ENCODE data around the gene ITGB7. TPM values are rescaled to one million over a fixed set of nuclear protein-coding genes. Genes with fewer than 3 reads are reported as not detected.
"Not testable (repeated sequence)": the region's sequence is repeated elsewhere in the genome, so short reads cannot be mapped to it uniquely, and the experiment has no call there.

The ITGB7 gene
- total RNA-seq, 2 experiments from 2014 or later, result 168 to 169 TPM

GRCh38 chr12:53173085-53173715 lies 33.9 kb downstream of the ITGB7 start:
- Mint-ChIP-seq H3K4me1 (ENCODE audit: low read depth) (peaks cover 3% of the 10 kb centered on the region), H3K27ac (no peak overlapping the region), H3K9me3 (no peaks in the 10 kb centered on the region), H3K4me3 (no peak overlapping the region), H3K27me3 (no peaks in the 10 kb centered on the region), H3K36me3 (no peaks in the 10 kb centered on the region)
- POLR2A ChIA-PET, result no interaction called here
- DNase-seq, result no peak
- intact Hi-C loops (cut with micrococcal nuclease), result no loop called here
- CTCF ChIA-PET, result interaction anchor here (1.0 to 1.4 kb wide), 3 partner anchors 14 to 70 kb away, joined by 3 to 4 read pairs (median 3); partner anchors contain the start of genes ITGB7 and SOAT2

GRCh38 chr12:53172352-53172751 lies 34.7 kb downstream of the ITGB7 start:
- peaks cover 3% of the 10 kb centered on the region for H3K4me1 Mint-ChIP-seq (ENCODE audit: low read depth)
- no peaks in the 10 kb centered on the region for H3K9me3 Mint-ChIP-seq
- no peak for DNase-seq
- ChIA-PET POLR2A (no interaction called here), CTCF (no interaction called here)
- no peak overlapping the region for H3K27ac Mint-ChIP-seq
- H3K36me3 Mint-ChIP-seq, result no peaks in the 10 kb centered on the region
- H3K27me3 Mint-ChIP-seq, result no peaks in the 10 kb centered on the region
- intact Hi-C loops (cut with micrococcal nuclease), result no loop called here
- no peak overlapping the region for H3K4me3 Mint-ChIP-seq

- ChIA-PET POLR2A (no interaction called here), CTCF (interaction anchor here (0.6 to 2.1 kb wide), 2 partner anchors 12 to 27 kb away, joined by 3 to 13 read pairs; no protein-coding TSS in a partner anchor)
- no peak overlapping the region for H3K27ac Mint-ChIP-seq
Observed at GRCh38 chr12:53171725-53172329, 35.2 kb downstream of the ITGB7 start.

GRCh38 chr12:53170876-53171724 lies 36.0 kb downstream of the ITGB7 start:
- ChIA-PET CTCF (interaction anchor here (0.6 to 2.1 kb wide), 2 partner anchors 12 to 26 kb away, joined by 3 to 13 read pairs; no protein-coding TSS in a partner anchor), POLR2A (interaction anchor here (0.8 kb wide), 1 partner anchor 16 kb away, joined by 3 read pairs; no protein-coding TSS in a partner anchor)
- no peaks in the 10 kb centered on the region for H3K27me3 Mint-ChIP-seq
- peaks cover 6% of the 10 kb centered on the region for H3K4me1 Mint-ChIP-seq (ENCODE audit: low read depth)
- no peaks in the 10 kb centered on the region for H3K9me3 Mint-ChIP-seq
- intact Hi-C loops (cut with micrococcal nuclease), result no loop called here
- DNase-seq, result no peak
- no peak overlapping the region for H3K27ac Mint-ChIP-seq
- peaks cover 2% of the 10 kb centered on the region for H3K36me3 Mint-ChIP-seq
- H3K4me3 Mint-ChIP-seq, result no peak overlapping the region

More at GRCh38 chr12:53171725-53172329, 35.2 kb downstream of the ITGB7 start:
- DNase-seq, result no peak
- Mint-ChIP-seq H3K27me3 (no peaks in the 10 kb centered on the region), H3K9me3 (no peaks in the 10 kb centered on the region), H3K36me3 (peaks cover 2% of the 10 kb centered on the region), H3K4me3 (no peak overlapping the region), H3K4me1 (ENCODE audit: low read depth) (peaks cover 3% of the 10 kb centered on the region)
- intact Hi-C loops (cut with micrococcal nuclease), result no loop called here

GRCh38 chr12:53170215-53170614 lies 36.8 kb downstream of the ITGB7 start:
- POLR2A ChIA-PET, result no interaction called here
- intact Hi-C loops (cut with micrococcal nuclease), result no loop called here
- no peak overlapping the region for H3K4me3 Mint-ChIP-seq
- peaks cover 4% of the 10 kb centered on the region for H3K4me1 Mint-ChIP-seq (ENCODE audit: low read depth)
- CTCF ChIA-PET, result interaction anchor here (2.1 kb wide), 1 partner anchor 11 kb away, joined by 13 read pairs; no protein-coding TSS in a partner anchor
- no peak for DNase-seq
- H3K36me3 Mint-ChIP-seq, result peaks cover 2% of the 10 kb centered on the region
- H3K27ac Mint-ChIP-seq, result no peak overlapping the region
- no peaks in the 10 kb centered on the region for H3K9me3 Mint-ChIP-seq
- H3K27me3 Mint-ChIP-seq, result no peaks in the 10 kb centered on the region

- Mint-ChIP-seq H3K27me3 (no peaks in the 10 kb centered on the region), H3K27ac (no peak overlapping the region), H3K36me3 (peaks cover 2% of the 10 kb centered on the region), H3K4me3 (no peak overlapping the region), H3K9me3 (no peaks in the 10 kb centered on the region), H3K4me1 (ENCODE audit: low read depth) (peaks cover 4% of the 10 kb centered on the region)
- ChIA-PET POLR2A (no interaction called here), CTCF (interaction anchor here (2.1 kb wide), 1 partner anchor 10 kb away, joined by 13 read pairs; no protein-coding TSS in a partner anchor)
- intact Hi-C loops (cut with micrococcal nuclease), result no loop called here
- DNase-seq, result no peak
Observed at GRCh38 chr12:53169644-53170043, 37.4 kb downstream of the ITGB7 start.

- POLR2A ChIA-PET, result no interaction called here
- peaks cover 3% of the 10 kb centered on the region for H3K36me3 Mint-ChIP-seq
Observed at GRCh38 chr12:53166837-53167236, 40.2 kb downstream of the ITGB7 start.

GRCh38 chr12:53163008-53163407 lies 44.0 kb downstream of the ITGB7 start:
- H3K36me3 Mint-ChIP-seq; H3K27ac Mint-ChIP-seq; H3K27me3 Mint-ChIP-seq; DNase-seq; H3K9me3 Mint-ChIP-seq; POLR2A ChIA-PET; intact Hi-C loops (cut with micrococcal nuclease); H3K4me3 Mint-ChIP-seq: not testable (repeated sequence)
- CTCF ChIA-PET, result interaction anchor here (4.7 to 6.3 kb wide), 2 partner anchors 27 to 182 kb away, joined by 36 to 53 read pairs; no protein-coding TSS in a partner anchor
- peaks cover 10% of the 10 kb centered on the region for H3K4me1 Mint-ChIP-seq (ENCODE audit: low read depth)

More at GRCh38 chr12:53166837-53167236, 40.2 kb downstream of the ITGB7 start:
- intact Hi-C loops (cut with micrococcal nuclease), result no loop called here
- no peak for DNase-seq
- Mint-ChIP-seq H3K27ac (no peak overlapping the region), H3K4me1 (ENCODE audit: low read depth) (peaks cover 4% of the 10 kb centered on the region), H3K9me3 (no peaks in the 10 kb centered on the region), H3K27me3 (no peaks in the 10 kb centered on the region), H3K4me3 (no peak overlapping the region)
- CTCF ChIA-PET, result interaction anchor here (2.2 kb wide), 1 partner anchor 23 kb away, joined by 5 read pairs; no protein-coding TSS in a partner anchor

GRCh38 chr12:53161119-53161911 lies 45.7 kb downstream of the ITGB7 start:
- intact Hi-C loops (cut with micrococcal nuclease), result no loop called here
- Mint-ChIP-seq H3K27ac (no peak overlapping the region), H3K27me3 (no peaks in the 10 kb centered on the region), H3K9me3 (no peaks in the 10 kb centered on the region), H3K4me1 (ENCODE audit: low read depth) (peaks cover 9% of the 10 kb centered on the region), H3K36me3 (peaks cover 2% of the 10 kb centered on the region), H3K4me3 (no peak overlapping the region)
- ChIA-PET CTCF (interaction anchor here (0.6 to 6.3 kb wide), 20 partner anchors 10 to 315 kb away, joined by 3 to 65 read pairs (median 14); partner anchors contain the start of genes AAAS, CSAD, ESPL1 and IGFBP6), POLR2A (interaction anchor here (1.0 kb wide), 1 partner anchor 44 kb away, joined by 3 read pairs; no protein-coding TSS in a partner anchor)
- no peak for DNase-seq

- intact Hi-C loops (cut with micrococcal nuclease), result no loop called here
- H3K9me3 Mint-ChIP-seq, result no peaks in the 10 kb centered on the region
- CTCF ChIA-PET, result interaction anchor here (0.6 to 6.3 kb wide), 22 partner anchors 9 to 316 kb away, joined by 3 to 65 read pairs (median 10); partner anchors contain the start of genes AAAS, CSAD, ESPL1 and IGFBP6
- DNase-seq, result no peak
- H3K27me3 Mint-ChIP-seq, result no peaks in the 10 kb centered on the region
- peaks cover 6% of the 10 kb centered on the region for H3K4me1 Mint-ChIP-seq (ENCODE audit: low read depth)
- POLR2A ChIA-PET, result interaction anchor here (1.0 to 1.9 kb wide), 2 partner anchors 20 to 45 kb away, joined by 3 to 12 read pairs; partner anchors contain the start of genes CSAD and ZNF740
- no peak overlapping the region for H3K27ac Mint-ChIP-seq
- peaks cover 2% of the 10 kb centered on the region for H3K36me3 Mint-ChIP-seq
- H3K4me3 Mint-ChIP-seq, result no peak overlapping the region
Observed at GRCh38 chr12:53160673-53161072, 46.4 kb downstream of the ITGB7 start.

- intact Hi-C loops (cut with micrococcal nuclease), result loop anchor here (1.0 to 2.0 kb wide), 5 partner anchors 30 to 185 kb away; partner anchors contain the start of genes ITGB7 and PFDN5
- no peak overlapping the region for H3K27ac Mint-ChIP-seq
Observed at GRCh38 chr12:53160000-53160399, 47.1 kb downstream of the ITGB7 start.

More at GRCh38 chr12:53160000-53160399, 47.1 kb downstream of the ITGB7 start:
- POLR2A ChIA-PET, result interaction anchor here (1.0 to 1.9 kb wide), 2 partner anchors 21 to 46 kb away, joined by 3 to 12 read pairs; partner anchors contain the start of genes CSAD and ZNF740
- CTCF ChIA-PET, result interaction anchor here (0.7 to 6.3 kb wide), 43 partner anchors 8 to 317 kb away, joined by 3 to 65 read pairs (median 6); partner anchors contain the start of genes AAAS, CSAD, ESPL1 and IGFBP6
- H3K9me3 Mint-ChIP-seq, result no peaks in the 10 kb centered on the region
- peaks cover 2% of the 10 kb centered on the region for H3K36me3 Mint-ChIP-seq
- no peak overlapping the region for H3K4me3 Mint-ChIP-seq
- no peak for DNase-seq
- no peaks in the 10 kb centered on the region for H3K27me3 Mint-ChIP-seq
- peaks cover 6% of the 10 kb centered on the region for H3K4me1 Mint-ChIP-seq (ENCODE audit: low read depth)

Data from activated CD4-positive, alpha-beta memory T cell treated with anti-CD3 and anti-CD28 coated beads for 36 hours (primary cell).